Measurements from ENCODE around the gene TENT4A. TPM values are rescaled to one million over a fixed set of nuclear protein-coding genes. Genes with fewer than 3 reads are reported as not detected.
A peak's percentile ranks its signal among the peaks of the same experiment; 100 is the strongest.

TENT4A gene
- total RNA-seq, 1 experiment from 2014 or later, result 25.6 TPM

DNA sequence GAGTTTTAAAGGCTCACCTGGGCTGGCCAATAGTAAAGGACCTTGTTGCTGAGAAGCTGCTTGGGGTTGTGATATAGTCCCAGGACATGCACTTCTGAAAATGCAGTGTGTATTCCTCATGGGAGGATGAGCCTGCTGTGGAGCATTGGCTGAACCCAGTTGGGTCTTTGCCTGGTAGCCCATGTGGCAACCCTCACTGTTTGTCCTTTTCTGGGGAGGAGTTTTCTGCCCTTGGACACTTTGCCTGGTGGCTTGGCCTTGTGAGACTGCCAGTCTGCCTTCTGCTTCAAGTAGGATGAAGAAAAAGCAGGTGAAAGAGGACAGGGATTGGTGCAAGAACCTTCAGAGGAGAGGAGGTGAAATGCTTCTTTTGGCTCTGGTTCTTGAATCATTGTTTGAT, 4.0 kb downstream of the TENT4A start:
- H4K20me1 ChIP-seq (ENCODE audit: control insufficient read depth, insufficient read depth, insufficient read length), result peaks cover 11% of the 10 kb centered on the region
- no peaks in the 10 kb centered on the region for H3K27me3 ChIP-seq (ENCODE audit: insufficient read depth, low read length)
- H3K79me1 ChIP-seq (ENCODE audit: insufficient read depth, low read depth, low read length, poor library complexity, severe bottlenecking), result peaks cover 19% of the 10 kb centered on the region
- H3K79me2 ChIP-seq (ENCODE audit: insufficient read depth, low read length), result peaks cover 37% of the 10 kb centered on the region; the same call in 1 of the 2 replicates
- H3K9ac ChIP-seq (ENCODE audit: extremely low read depth, insufficient read length, low read length), result no peak overlapping the region
- H3K14ac ChIP-seq (ENCODE audit: insufficient read depth, low read length), result no peak overlapping the region
- H3K36me3 Mint-ChIP-seq (ENCODE audit: insufficient read depth in 1 of 3, low read depth in 3 of 3), result peaks cover 4 to 13% (median 6%) of the 10 kb centered on the region in 3 experiments; a peak in 3 of 7 replicates
- H3K9me3 Mint-ChIP-seq, result no peaks in the 10 kb centered on the region; a peak in 1 of 5 replicates
- H3K56ac ChIP-seq (ENCODE audit: insufficient read length, low read depth, low read length), result no peak overlapping the region
- H2BK20ac ChIP-seq (ENCODE audit: low read depth, low read length, poor library complexity, severe bottlenecking), result no peak overlapping the region
- no peak for DNase-seq
- H2AFZ ChIP-seq (ENCODE audit: low read length), result no peak overlapping the region
- H2BK15ac ChIP-seq (ENCODE audit: low read depth, low read length), result no peak overlapping the region
- H3K23ac ChIP-seq (ENCODE audit: insufficient read length, low read depth, low read length), result no peak overlapping the region
- H3K27ac ChIP-seq (ENCODE audit: insufficient read length, low read depth, low read length), result no peak overlapping the region
- H3K4ac ChIP-seq (ENCODE audit: low read depth, low read length), result no peak overlapping the region
- no peak for TF ChIP-seq CTCF (conservative IDR thresholded peaks at IDR 0.05)
- no peak overlapping the region for H2BK120ac ChIP-seq (ENCODE audit: low read depth, low read length, poor library complexity, severe bottlenecking)
- no peaks in the 10 kb centered on the region for H3K27me3 Mint-ChIP-seq (ENCODE audit: low read depth)
- no peak overlapping the region for H3K27ac Mint-ChIP-seq
- peak overlapping the region in 1 of 2 experiments; percentile 28; a peak in 1 of 5 replicates for H3K4me3 Mint-ChIP-seq
- H3T11ph ChIP-seq (ENCODE audit: low read length), result no peak overlapping the region
- no peak overlapping the region for H4K8ac ChIP-seq (replicated peaks; ENCODE audit: insufficient read length, low read depth, low read length)
- H4K91ac ChIP-seq (ENCODE audit: insufficient read length, low read depth, low read length), result no peak overlapping the region
- no peaks in the 10 kb centered on the region; the same call in 1 of the 2 replicates for H3K4me1 ChIP-seq (ENCODE audit: insufficient read depth, low read length)
- H4K5ac ChIP-seq (ENCODE audit: insufficient read length, low read depth, low read length), result no peak overlapping the region
- H3K18ac ChIP-seq (ENCODE audit: insufficient read length, low read depth, low read length), result no peak overlapping the region
- no peak overlapping the region for H3K4me2 ChIP-seq (ENCODE audit: insufficient read depth, insufficient read length, low read length)
- H3K9me3 ChIP-seq (ENCODE audit: control insufficient read depth, low read depth, low read length), result no peaks in the 10 kb centered on the region
- H2AK5ac ChIP-seq (ENCODE audit: insufficient read length, low read length), result no peak overlapping the region
- H2BK12ac ChIP-seq (ENCODE audit: insufficient read length, low read depth, low read length), result no peak overlapping the region
- peaks cover 52 to 66% of the 10 kb centered on the region in 2 experiments for H3K4me1 Mint-ChIP-seq
- H3K23me2 ChIP-seq (ENCODE audit: insufficient read length, low read depth, low read length, poor library complexity, severe bottlenecking), result peaks cover 8% of the 10 kb centered on the region
- H2BK5ac ChIP-seq (ENCODE audit: insufficient read length, low read length), result no peak overlapping the region
